C4-2B (cell line): ENCODE results near the gene UNK.

Experiments
- ZFX ChIP-seq: fragments of 450-650 bp; IDR thresholded peaks from 2 replicates; pipeline ENCODE4 v1.6.1; 2017
- TF ChIP-seq, protein P1 (sequence below): fragments of 450-650 bp; conservative IDR thresholded peaks from 2 replicates; pipeline ENCODE4 v1.5.1; 2017; ENCODE audit warnings: mild to moderate bottlenecking

DNA sequence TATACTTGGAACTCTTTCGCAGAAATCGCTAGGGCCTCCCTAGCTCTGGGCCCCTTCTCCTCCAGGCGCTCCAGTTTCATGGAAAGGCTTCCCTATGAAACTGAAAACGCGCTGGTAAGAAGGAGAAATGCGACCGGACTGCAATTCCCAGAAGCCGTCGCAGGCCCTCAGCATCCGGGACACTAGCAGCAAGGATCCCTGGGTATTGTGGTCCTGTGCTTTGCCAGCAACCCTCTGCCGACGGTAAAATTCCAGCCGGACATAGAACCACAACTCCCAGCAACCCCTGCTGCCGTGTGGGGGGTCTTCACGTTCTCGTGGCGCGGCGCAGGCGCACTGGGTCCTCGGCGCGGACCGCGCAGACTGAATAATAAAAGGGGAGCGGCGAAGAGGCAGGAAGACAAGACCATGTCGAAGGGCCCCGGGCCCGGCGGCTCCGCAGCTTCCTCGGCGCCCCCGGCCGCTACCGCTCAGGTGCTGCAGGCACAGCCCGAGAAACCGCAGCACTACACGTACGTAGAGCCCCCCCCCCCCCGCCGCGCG is at the start of gene UNK:
- TF ChIP-seq, protein P1, sequence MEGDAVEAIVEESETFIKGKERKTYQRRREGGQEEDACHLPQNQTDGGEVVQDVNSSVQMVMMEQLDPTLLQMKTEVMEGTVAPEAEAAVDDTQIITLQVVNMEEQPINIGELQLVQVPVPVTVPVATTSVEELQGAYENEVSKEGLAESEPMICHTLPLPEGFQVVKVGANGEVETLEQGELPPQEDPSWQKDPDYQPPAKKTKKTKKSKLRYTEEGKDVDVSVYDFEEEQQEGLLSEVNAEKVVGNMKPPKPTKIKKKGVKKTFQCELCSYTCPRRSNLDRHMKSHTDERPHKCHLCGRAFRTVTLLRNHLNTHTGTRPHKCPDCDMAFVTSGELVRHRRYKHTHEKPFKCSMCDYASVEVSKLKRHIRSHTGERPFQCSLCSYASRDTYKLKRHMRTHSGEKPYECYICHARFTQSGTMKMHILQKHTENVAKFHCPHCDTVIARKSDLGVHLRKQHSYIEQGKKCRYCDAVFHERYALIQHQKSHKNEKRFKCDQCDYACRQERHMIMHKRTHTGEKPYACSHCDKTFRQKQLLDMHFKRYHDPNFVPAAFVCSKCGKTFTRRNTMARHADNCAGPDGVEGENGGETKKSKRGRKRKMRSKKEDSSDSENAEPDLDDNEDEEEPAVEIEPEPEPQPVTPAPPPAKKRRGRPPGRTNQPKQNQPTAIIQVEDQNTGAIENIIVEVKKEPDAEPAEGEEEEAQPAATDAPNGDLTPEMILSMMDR: no peak
- no peak for TF ChIP-seq ZFX
